HepG2 (cell line): ENCODE data around the gene SNRNP200. TPM values are rescaled to one million over a fixed set of nuclear protein-coding genes. Genes with fewer than 3 reads are reported as not detected.

ENCODE experiments used
- AKAP8 ChIP-seq: sonication (generic); formaldehyde crosslinking; IDR thresholded peaks from 2 replicates; pipeline ENCODE4 v1.5.1; 2020; ENCODE audit warnings: mild to moderate bottlenecking, missing genetic modification reagents
- ASH2L ChIP-seq: fragments of 300-600, 200-600 bp; sonication (generic); IDR thresholded peaks from 2 replicates; pipeline ENCODE4 v1.7.0; 2017; ENCODE audit warnings: low read depth, mild to moderate bottlenecking, moderate library complexity, mixed read lengths, low read length; ENCODE audit not compliant: insufficient read length
- CBX1 ChIP-seq: IDR thresholded peaks from one replicate; pipeline ENCODE4 v1.6.1; 2016; ENCODE audit warnings: antibody characterized with exemption, low read depth
- ERF ChIP-seq: IDR thresholded peaks from 2 replicates; pipeline ENCODE4 v1.6.1; 2018; ENCODE audit warnings: missing biosample characterization, missing genetic modification reagents
- ETV5 ChIP-seq: IDR thresholded peaks from 2 replicates; pipeline ENCODE4 v1.6.1; 2018; ENCODE audit warnings: missing biosample characterization, missing genetic modification reagents, inconsistent platforms, borderline replicate concordance
- GATAD1 ChIP-seq: IDR thresholded peaks from 2 replicates; pipeline ENCODE4 v1.6.1; 2016; ENCODE audit warnings: missing genetic modification reagents, missing compliant biosample characterization
- HDAC2 ChIP-seq: sonication (generic); formaldehyde crosslinking; IDR thresholded peaks from 2 replicates; pipeline ENCODE4 v1.4.0; 2020; ENCODE audit warnings: missing genetic modification reagents
- HIVEP1 ChIP-seq: sonication (generic); formaldehyde crosslinking; IDR thresholded peaks from 2 replicates; pipeline ENCODE4 v1.4.0; 2020; ENCODE audit warnings: mild to moderate bottlenecking, missing genetic modification reagents
- MXD4 ChIP-seq: IDR thresholded peaks from 2 replicates; pipeline ENCODE4 v1.6.1; 2016; ENCODE audit warnings: mild to moderate bottlenecking, missing biosample characterization, missing genetic modification reagents
- RAD21 ChIP-seq: fragments of 450-650 bp; formaldehyde crosslinking; IDR thresholded peaks from 2 replicates; pipeline ENCODE4 v1.5.0; 2020; ENCODE audit warnings: mild to moderate bottlenecking
- RFX5 ChIP-seq: IDR thresholded peaks from 2 replicates; pipeline ENCODE4 v1.6.1; 2011; ENCODE audit warnings: low read depth, low read length, improper control_type of control experiment
- RXRA ChIP-seq: sonication (generic); formaldehyde crosslinking; IDR thresholded peaks from 2 replicates; pipeline ENCODE4 v1.5.1; 2020; ENCODE audit warnings: missing genetic modification reagents
- SALL1 ChIP-seq: sonication (generic); formaldehyde crosslinking; IDR thresholded peaks from 2 replicates; pipeline ENCODE4 v1.8.0; 2022; ENCODE audit warnings: mild to moderate bottlenecking, missing genetic modification reagents
- SOX6 ChIP-seq, 2 experiments: fragments of 450-650 bp in 1 of 2; sonication (generic) in 1 of 2; formaldehyde crosslinking in 1 of 2; IDR thresholded peaks; 2 replicates each; pipeline versions ENCODE4 v1.4.0 to v1.6.1; 2017 to 2020; ENCODE audit warnings: antibody characterized with exemption in 1 of 2, mild to moderate bottlenecking in 1 of 2, missing genetic modification reagents in 1 of 2
- XRCC5 ChIP-seq: fragments of 200-400 bp; formaldehyde crosslinking; optimal IDR thresholded peaks from 2 replicates; pipeline ENCODE3; 2017; ENCODE audit warnings: mild to moderate bottlenecking, low read length
- YEATS4 ChIP-seq: sonication (generic); formaldehyde crosslinking; IDR thresholded peaks from 2 replicates; pipeline ENCODE4 v1.4.0; 2020; ENCODE audit warnings: missing genetic modification reagents, borderline replicate concordance
- ZFP82 ChIP-seq: sonication (generic); formaldehyde crosslinking; IDR thresholded peaks from 2 replicates; pipeline ENCODE4 v1.5.1; 2020; ENCODE audit warnings: mild to moderate bottlenecking, missing genetic modification reagents, borderline replicate concordance
- ZFX ChIP-seq: sonication (generic); formaldehyde crosslinking; IDR thresholded peaks from 2 replicates; pipeline ENCODE4 v1.4.0; 2020; ENCODE audit warnings: mild to moderate bottlenecking, low read depth, missing genetic modification reagents, moderate library complexity
- ZFY ChIP-seq: sonication (generic); formaldehyde crosslinking; IDR thresholded peaks from 2 replicates; pipeline ENCODE4 v1.4.0; 2020; ENCODE audit warnings: missing genetic modification reagents
- ZKSCAN5 ChIP-seq: sonication (generic); formaldehyde crosslinking; IDR thresholded peaks from 2 replicates; pipeline ENCODE4 v1.5.1; 2020; ENCODE audit warnings: mild to moderate bottlenecking, missing genetic modification reagents
- ZNF335 ChIP-seq: sonication (generic); formaldehyde crosslinking; IDR thresholded peaks from 2 replicates; pipeline ENCODE4 v1.4.0; 2020; ENCODE audit warnings: missing genetic modification reagents
- ZNF547 ChIP-seq: sonication (generic); formaldehyde crosslinking; IDR thresholded peaks from 2 replicates; pipeline ENCODE4 v1.5.1; 2020; ENCODE audit warnings: mild to moderate bottlenecking, missing genetic modification reagents
- ZNF709 ChIP-seq: sonication (generic); formaldehyde crosslinking; IDR thresholded peaks from 2 replicates; pipeline ENCODE4 v1.5.0; 2020; ENCODE audit warnings: mild to moderate bottlenecking, missing genetic modification reagents
- ZNF724P ChIP-seq: sonication (generic); formaldehyde crosslinking; IDR thresholded peaks from 2 replicates; pipeline ENCODE4 v1.8.0; 2022; ENCODE audit warnings: missing genetic modification reagents, borderline replicate concordance
- polyA plus RNA-seq, 8 experiments: library from polyadenylated mRNA; depleted of rRNA in 3 of 8; stranded (reverse) in 7 of 8; unstranded in 1 of 8; fragments of >200 nt; fragmentation: Illumina TruSeq in 4 of 8; extraction: Trizol in 4 of 8; gene quantifications; 2 replicates each; pipeline versions ENCODE4 v1.2.1 to v1.2.3, GENCODE V29; 2011 to 2016; ENCODE audit warnings: low read depth in 4 of 8, missing spikeins in 1 of 8, mixed read lengths in 1 of 8; ENCODE audit not compliant: insufficient read depth in 1 of 8
- total RNA-seq, 5 experiments: library from RNA; depleted of rRNA; stranded (reverse); fragments of >200 nt; fragmentation: Illumina TruSeq; extraction: Trizol; gene quantifications; 2 replicates each; pipeline ENCODE4 v1.2.3, GENCODE V29; 2016; ENCODE audit warnings: low read depth in 1 of 5
- TF ChIP-seq, protein P1 (sequence below): sonication (generic); formaldehyde crosslinking; IDR thresholded peaks from 2 replicates; pipeline ENCODE4 v1.8.0; 2022; ENCODE audit warnings: missing genetic modification reagents, mild to moderate bottlenecking, moderate library complexity, borderline replicate concordance
- TF ChIP-seq, protein P2 (sequence below): sonication (generic); formaldehyde crosslinking; IDR thresholded peaks from 2 replicates; pipeline ENCODE4 v1.4.0; 2020; ENCODE audit warnings: missing genetic modification reagents; ENCODE audit errors: not compliant biosample characterization
- TF ChIP-seq, protein P3 (sequence below): IDR thresholded peaks from 2 replicates; pipeline ENCODE4 v1.6.1; 2016; ENCODE audit warnings: missing compliant biosample characterization, missing genetic modification reagents, borderline replicate concordance

The SNRNP200 gene
- total and polyA plus RNA-seq, 2 of the 13 experiments (the other 11 are each of a cell fraction or from before 2014, with no cell fraction given), result 99.0 to 232 TPM

DNA sequence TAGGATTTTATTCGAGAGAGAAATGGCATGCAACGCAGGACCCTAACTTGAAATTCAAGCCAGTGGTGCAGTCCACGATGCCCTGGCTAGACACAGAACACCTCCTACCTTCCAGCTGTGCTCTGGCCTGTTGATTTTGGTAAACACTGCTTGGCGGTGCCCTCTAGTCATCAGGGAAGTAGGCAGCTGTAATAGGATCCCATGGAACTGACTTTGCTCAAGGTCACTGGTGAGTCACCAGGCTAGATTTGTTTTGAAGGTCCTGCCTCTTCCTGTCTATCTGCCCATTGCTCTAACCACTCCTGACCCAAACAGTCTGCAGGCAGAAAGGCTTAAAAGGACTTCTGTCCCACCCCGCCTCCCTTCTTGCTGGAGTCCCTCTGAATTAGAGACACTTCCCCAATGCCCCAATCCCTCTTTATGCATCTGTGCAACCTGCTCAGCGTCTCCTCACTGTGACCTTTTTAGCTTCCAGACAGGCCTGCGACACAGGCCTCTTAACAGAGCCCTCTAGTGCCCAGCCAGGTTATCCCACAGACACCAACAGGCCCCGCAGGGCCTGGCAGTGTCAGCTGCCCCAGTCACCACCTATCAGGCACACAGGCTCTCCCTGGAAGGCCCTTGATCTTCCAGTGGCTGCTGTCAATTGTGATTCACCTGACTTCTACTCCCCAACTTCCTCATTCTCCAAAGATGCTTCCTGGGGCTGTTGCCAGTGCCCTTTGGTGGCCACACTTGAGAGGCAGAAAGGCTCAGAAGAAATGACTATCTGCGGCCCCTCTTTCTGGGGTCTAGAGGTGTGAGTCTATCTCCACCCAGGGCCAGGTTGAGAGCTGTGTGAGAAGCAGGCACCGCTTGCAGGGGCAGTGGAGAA is 44.7 kb downstream of the SNRNP200 start (continued):
- TF ChIP-seq RXRA (CRISPR knock-in tag) (peak; percentile 89), ERF (CRISPR knock-in tag) (peak; percentile 97), XRCC5 (peak; percentile 96), ZNF335 (CRISPR knock-in tag) (peak; percentile 71; the same call in 1 of the 2 replicates), ZNF724P (no peak), HDAC2 (CRISPR knock-in tag) (peak; percentile 95), ZFX (CRISPR knock-in tag) (peak; percentile 97), ZFY (CRISPR knock-in tag) (peak; percentile 90), CBX1 (peak; percentile 26), RAD21 (CRISPR knock-in tag) (peak; percentile 61), SOX6 (IDR thresholded peaks at IDR 0.05) (no peak), SOX6 (CRISPR knock-in tag; IDR thresholded peaks at IDR 0.05) (peak; percentile 82), ZKSCAN5 (CRISPR knock-in tag) (0 out of 2 replicates have a peak, but pooled peaks have one; percentile 10), RFX5 (no peak), HIVEP1 (CRISPR knock-in tag) (peak; percentile 50; the same call in 1 of the 2 replicates), YEATS4 (CRISPR knock-in tag) (peak; percentile 17; the same call in 1 of the 2 replicates), ZNF547 (CRISPR knock-in tag) (peak; percentile 22; the same call in 1 of the 2 replicates), MXD4 (CRISPR knock-in tag) (peak; percentile 65; the same call in 1 of the 2 replicates), ETV5 (peak; percentile 96), SALL1 (CRISPR knock-in tag) (peak; percentile 95), GATAD1 (CRISPR knock-in tag) (peak; percentile 78), ZNF709 (0 out of 2 replicates have a peak, but pooled peaks have one; percentile 55), AKAP8 (CRISPR knock-in tag) (peak; percentile 77), ZFP82 (CRISPR knock-in tag) (0 out of 2 replicates have a peak, but pooled peaks have one; percentile 17), ASH2L (peak; percentile 69)
- TF ChIP-seq, protein P1, sequence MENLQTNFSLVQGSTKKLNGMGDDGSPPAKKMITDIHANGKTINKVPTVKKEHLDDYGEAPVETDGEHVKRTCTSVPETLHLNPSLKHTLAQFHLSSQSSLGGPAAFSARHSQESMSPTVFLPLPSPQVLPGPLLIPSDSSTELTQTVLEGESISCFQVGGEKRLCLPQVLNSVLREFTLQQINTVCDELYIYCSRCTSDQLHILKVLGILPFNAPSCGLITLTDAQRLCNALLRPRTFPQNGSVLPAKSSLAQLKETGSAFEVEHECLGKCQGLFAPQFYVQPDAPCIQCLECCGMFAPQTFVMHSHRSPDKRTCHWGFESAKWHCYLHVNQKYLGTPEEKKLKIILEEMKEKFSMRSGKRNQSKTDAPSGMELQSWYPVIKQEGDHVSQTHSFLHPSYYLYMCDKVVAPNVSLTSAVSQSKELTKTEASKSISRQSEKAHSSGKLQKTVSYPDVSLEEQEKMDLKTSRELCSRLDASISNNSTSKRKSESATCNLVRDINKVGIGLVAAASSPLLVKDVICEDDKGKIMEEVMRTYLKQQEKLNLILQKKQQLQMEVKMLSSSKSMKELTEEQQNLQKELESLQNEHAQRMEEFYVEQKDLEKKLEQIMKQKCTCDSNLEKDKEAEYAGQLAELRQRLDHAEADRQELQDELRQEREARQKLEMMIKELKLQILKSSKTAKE (CRISPR knock-in tag), result peak; percentile 95
- TF ChIP-seq, protein P2, sequence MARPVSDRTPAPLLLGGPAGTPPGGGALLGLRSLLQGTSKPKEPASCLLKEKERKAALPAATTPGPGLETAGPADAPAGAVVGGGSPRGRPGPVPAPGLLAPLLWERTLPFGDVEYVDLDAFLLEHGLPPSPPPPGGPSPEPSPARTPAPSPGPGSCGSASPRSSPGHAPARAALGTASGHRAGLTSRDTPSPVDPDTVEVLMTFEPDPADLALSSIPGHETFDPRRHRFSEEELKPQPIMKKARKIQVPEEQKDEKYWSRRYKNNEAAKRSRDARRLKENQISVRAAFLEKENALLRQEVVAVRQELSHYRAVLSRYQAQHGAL, result no peak
- TF ChIP-seq, protein P3, sequence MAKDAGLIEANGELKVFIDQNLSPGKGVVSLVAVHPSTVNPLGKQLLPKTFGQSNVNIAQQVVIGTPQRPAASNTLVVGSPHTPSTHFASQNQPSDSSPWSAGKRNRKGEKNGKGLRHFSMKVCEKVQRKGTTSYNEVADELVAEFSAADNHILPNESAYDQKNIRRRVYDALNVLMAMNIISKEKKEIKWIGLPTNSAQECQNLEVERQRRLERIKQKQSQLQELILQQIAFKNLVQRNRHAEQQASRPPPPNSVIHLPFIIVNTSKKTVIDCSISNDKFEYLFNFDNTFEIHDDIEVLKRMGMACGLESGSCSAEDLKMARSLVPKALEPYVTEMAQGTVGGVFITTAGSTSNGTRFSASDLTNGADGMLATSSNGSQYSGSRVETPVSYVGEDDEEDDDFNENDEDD, result 0 out of 2 replicates have a peak, but pooled peaks have one; percentile 43
